D721Med (cell line): Measurements from ENCODE around the gene STAC.

ENCODE experiments used
- DNase-seq: peaks from one replicate; pipeline ENCODE4 v3.0.0; 2011; ENCODE audit warnings: low spot score; ENCODE audit not compliant: insufficient read length
- FAIRE-seq: peaks from 2 replicates; lab custom pipeline; 2011; peaks lifted over from hg19 to GRCh38; lab: Jason Lieb, UNC
- CTCF ChIP-seq: IDR thresholded peaks from 2 replicates; pipeline ENCODE4 v1.5.1; 2012; ENCODE audit warnings: mild to moderate bottlenecking, control low read depth; ENCODE audit not compliant: insufficient read depth; ENCODE audit errors: missing control alignments

Gene STAC

GRCh38 chr3:36380221-36381031 is at the start of gene STAC:
Gene STAC, plus strand, starts transcription at chr3:36380504. Its CDS starts 140 bp downstream, at chr3:36380644.
- no peak for FAIRE-seq
- peak; percentile 35 for DNase-seq
- TF ChIP-seq CTCF = no peak

- FAIRE-seq (no peak), DNase-seq (no peak)
- no peak for TF ChIP-seq CTCF
Measured at GRCh38 chr3:36332139-36332538, 48.2 kb upstream of the STAC start.

DNA sequence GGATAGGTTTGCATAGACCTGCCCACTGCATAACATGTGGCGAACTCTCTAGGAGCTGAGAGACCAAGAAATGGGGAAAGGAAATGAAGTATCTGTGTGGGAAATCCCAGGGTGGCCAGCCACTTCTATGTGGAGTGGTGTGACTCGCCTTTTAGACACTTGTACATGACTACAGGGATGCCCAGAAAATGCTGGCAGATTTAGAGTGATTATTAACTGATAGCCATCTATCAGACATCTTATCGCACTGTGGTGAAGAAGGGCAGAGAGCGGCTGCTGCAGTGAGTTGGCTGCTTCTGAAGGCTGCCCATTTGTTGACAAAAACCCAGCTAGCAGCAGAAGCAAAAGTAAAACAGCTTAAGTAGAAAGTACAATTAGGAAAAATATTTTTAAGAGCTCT is 18.1 kb upstream of the STAC start:
- FAIRE-seq = no peak
- no peak for DNase-seq

GRCh38 chr3:36362973-36363372 is 17.3 kb upstream of the STAC start:
- no peak for TF ChIP-seq CTCF
- FAIRE-seq (no peak), DNase-seq (no peak)

More for the DNA sequence above, 18.1 kb upstream of the STAC start:
- TF ChIP-seq CTCF = no peak

- DNase-seq = no peak
- FAIRE-seq = no peak
- no peak for TF ChIP-seq CTCF
Measured at GRCh38 chr3:36364260-36364659, 16.0 kb upstream of the STAC start.

- FAIRE-seq = no peak
- TF ChIP-seq CTCF = no peak
- DNase-seq = no peak
Measured at GRCh38 chr3:36365829-36366228, 14.5 kb upstream of the STAC start.

GRCh38 chr3:36366308-36366707 is 14.0 kb upstream of the STAC start:
- TF ChIP-seq CTCF = no peak
- no peak for DNase-seq
- FAIRE-seq = no peak
